GM23248 (cell line): ENCODE measurements around the gene KLHL3. TPM values are rescaled to one million over a fixed set of nuclear protein-coding genes. Genes with fewer than 3 reads are reported as not detected.
A peak's percentile ranks its signal among the peaks of the same experiment; 100 is the strongest.

Experiments
- DNase-seq: peaks from one replicate; pipeline ENCODE4 v3.0.0-alpha.2; 2015
- H2AFZ ChIP-seq: fragments of 200-600 bp; sonication (generic); 2 replicates; pipeline ENCODE4 v1.6.1; 2016; ENCODE audit warnings: antibody characterized with exemption
- H3F3A ChIP-seq: fragments of 200-600 bp; sonication (generic); 2 replicates; pipeline ENCODE4 v1.6.1; 2016; ENCODE audit warnings: mild to moderate bottlenecking, antibody characterized with exemption, mixed run types; ENCODE audit not compliant: insufficient read depth
- H3K27ac ChIP-seq: fragments of 200-600 bp; sonication (generic); 2 replicates; pipeline ENCODE4 v1.5.1; 2016; ENCODE audit warnings: mild to moderate bottlenecking
- H3K27me3 ChIP-seq: fragments of 200-600 bp; sonication (generic); replicated peaks from 2 replicates; pipeline ENCODE4 v1.6.1; 2016; ENCODE audit warnings: mild to moderate bottlenecking; ENCODE audit not compliant: insufficient read depth
- H3K36me3 ChIP-seq: fragments of 200-600 bp; sonication (generic); 2 replicates; pipeline ENCODE4 v1.6.1; 2016; ENCODE audit warnings: low read depth, mild to moderate bottlenecking
- H3K4me1 ChIP-seq: fragments of 200-600 bp; sonication (generic); 2 replicates; pipeline ENCODE4 v1.6.1; 2016; ENCODE audit warnings: mild to moderate bottlenecking; ENCODE audit not compliant: insufficient read depth
- H3K4me2 ChIP-seq: fragments of 200-600 bp; sonication (generic); one replicate; pipeline ENCODE4 v1.6.1; 2016; ENCODE audit warnings: mild to moderate bottlenecking; ENCODE audit not compliant: unreplicated experiment
- H3K4me3 ChIP-seq: fragments of 200-600 bp; sonication (generic); 2 replicates; pipeline ENCODE4 v1.5.1; 2016; ENCODE audit warnings: mild to moderate bottlenecking
- H3K79me2 ChIP-seq: fragments of 200-600 bp; sonication (generic); 2 replicates; pipeline ENCODE4 v1.6.1; 2016; ENCODE audit warnings: mild to moderate bottlenecking; ENCODE audit not compliant: insufficient read depth
- H3K9ac ChIP-seq: fragments of 200-600 bp; sonication (generic); 2 replicates; pipeline ENCODE4 v1.6.1; 2016; ENCODE audit warnings: mild to moderate bottlenecking
- H3K9me2 ChIP-seq: fragments of 200-600 bp; sonication (generic); 2 replicates; pipeline ENCODE4 v1.6.1; 2016; ENCODE audit warnings: mixed run types, mild to moderate bottlenecking, moderate library complexity; ENCODE audit not compliant: insufficient read depth
- H3K9me3 ChIP-seq: fragments of 200-600 bp; sonication (generic); one replicate; pipeline ENCODE4 v1.6.1; 2017; ENCODE audit warnings: low read depth
- H4K20me1 ChIP-seq: fragments of 200-600 bp; sonication (generic); 2 replicates; pipeline ENCODE4 v1.6.0; 2016; ENCODE audit not compliant: insufficient read depth
- EZH2 ChIP-seq: fragments of 200-600 bp; sonication (generic); IDR thresholded peaks from 2 replicates; pipeline ENCODE4 v1.6.1; 2018; ENCODE audit warnings: antibody characterized with exemption, mild to moderate bottlenecking; ENCODE audit not compliant: insufficient read depth, poor library complexity, severe bottlenecking
- EZH2phosphoT487 ChIP-seq: fragments of 200-600 bp; sonication (generic); IDR thresholded peaks from 2 replicates; pipeline ENCODE4 v1.6.1; 2018; ENCODE audit warnings: antibody characterized with exemption, moderate library complexity, mild to moderate bottlenecking, low read depth; ENCODE audit not compliant: insufficient read depth
- WGBS, 2 experiments: methylation state at CpG; one replicate each; pipeline ENCODE4 v1.1.6; 2015 to 2017; ENCODE audit warnings: low lambda C conversion rate in 2 of 2, low coverage in 1 of 2; ENCODE audit errors: missing lambda C conversion rate in 2 of 2; 5-methylcytosine and 5-hydroxymethylcytosine counted together
- in situ Hi-C: fragments of 300-500 bp; cut with MboI; formaldehyde crosslinking; loops from 2 replicates; pipeline ENCODE4 v1.15.0; 2020
- polyA plus RNA-seq: library from polyadenylated mRNA; unstranded; fragments of >200 nt; fragmentation: Nextera tagmentation; extraction: Ambion mirVana; gene quantifications from 2 replicates; pipeline ENCODE4 v1.2.1, GENCODE V29; 2016
- total RNA-seq: library from RNA; depleted of rRNA; stranded (reverse); fragments of >200 nt; shearing (Covaris generic); gene quantifications from 2 replicates; pipeline ENCODE4 v1.2.3, GENCODE V29; 2014

Gene KLHL3
- total and polyA plus RNA-seq, 2 experiments from 2014 or later, result 1.1 to 1.3 TPM

GRCh38 chr5:137743031-137743640 is 7.2 kb upstream of the KLHL3 start:
- Histone ChIP-seq H3K9ac (no peak overlapping the region), H3F3A (peaks cover 6% of the 10 kb centered on the region), H3K27ac (no peak overlapping the region), H3K9me2 (no peaks in the 10 kb centered on the region), H3K27me3 (no peaks in the 10 kb centered on the region), H2AFZ (no peak overlapping the region), H3K4me3 (no peak overlapping the region), H3K4me2 (no peak overlapping the region), H3K4me1 (no peaks in the 10 kb centered on the region), H3K36me3 (no peaks in the 10 kb centered on the region), H4K20me1 (no peaks in the 10 kb centered on the region), H3K79me2 (no peaks in the 10 kb centered on the region), H3K9me3 (no peaks in the 10 kb centered on the region)
- in situ Hi-C loops, result loop anchor here (25.0 kb wide), 2 partner anchors 106 to 406 kb away; no protein-coding TSS in a partner anchor
- 68 to 72% methylated on average over 4 of the region's 4 CpGs for WGBS, 2 experiments
- TF ChIP-seq EZH2, result no peak
- TF ChIP-seq EZH2phosphoT487, result no peak
- peak; percentile 84 for DNase-seq

- no peaks in the 10 kb centered on the region for H4K20me1 ChIP-seq
- H3K27me3 ChIP-seq, result no peaks in the 10 kb centered on the region
- H3K4me3 ChIP-seq, result no peak overlapping the region
- WGBS, 2 experiments, result 74 to 76% methylated on average over 8 of the region's 8 CpGs
- H2AFZ ChIP-seq, result no peak overlapping the region
- no peaks in the 10 kb centered on the region for H3K9me3 ChIP-seq
- H3K27ac ChIP-seq, result no peak overlapping the region
- in situ Hi-C loops, result loop anchor here (25.0 kb wide), 2 partner anchors 104 to 404 kb away; no protein-coding TSS in a partner anchor
- H3K4me2 ChIP-seq, result no peak overlapping the region
- no peak for DNase-seq
- H3K79me2 ChIP-seq, result no peaks in the 10 kb centered on the region
- no peaks in the 10 kb centered on the region for H3K9me2 ChIP-seq
- TF ChIP-seq EZH2 (no peak), EZH2phosphoT487 (no peak)
- 0 out of 2 replicates have a peak, but pooled peaks cover 5% of the 10 kb centered on the region for H3F3A ChIP-seq
- H3K4me1 ChIP-seq, result no peaks in the 10 kb centered on the region
- H3K36me3 ChIP-seq, result no peaks in the 10 kb centered on the region
- no peak overlapping the region for H3K9ac ChIP-seq
Measured at GRCh38 chr5:137741718-137742117, 5.8 kb upstream of the KLHL3 start.

- 71 to 75% methylated on average over 4 of the region's 4 CpGs for WGBS, 2 experiments
Measured at GRCh38 chr5:137739737-137740136, 3.8 kb upstream of the KLHL3 start.

GRCh38 chr5:137738947-137739346 is 3.1 kb upstream of the KLHL3 start:
- Histone ChIP-seq H4K20me1 (no peaks in the 10 kb centered on the region), H3K9me2 (no peaks in the 10 kb centered on the region), H3K4me3 (no peak overlapping the region), H3F3A (peaks cover 15% of the 10 kb centered on the region), H3K9ac (no peak overlapping the region), H3K27me3 (no peaks in the 10 kb centered on the region), H3K4me1 (peaks cover 11% of the 10 kb centered on the region; the same call in 1 of the 2 replicates), H3K36me3 (no peaks in the 10 kb centered on the region), H3K27ac (no peak overlapping the region), H2AFZ (no peak overlapping the region), H3K9me3 (no peaks in the 10 kb centered on the region), H3K4me2 (no peak overlapping the region), H3K79me2 (no peaks in the 10 kb centered on the region)
- DNase-seq, result no peak
- TF ChIP-seq EZH2phosphoT487, result no peak
- no peak for TF ChIP-seq EZH2
- 70 to 75% methylated on average over 3 of the region's 3 CpGs for WGBS, 2 experiments
- in situ Hi-C loops, result loop anchor here (25.0 kb wide), 2 partner anchors 102 to 402 kb away; no protein-coding TSS in a partner anchor

More at GRCh38 chr5:137739737-137740136, 3.8 kb upstream of the KLHL3 start:
- Histone ChIP-seq H3K79me2 (no peaks in the 10 kb centered on the region), H3K4me2 (no peak overlapping the region), H2AFZ (no peak overlapping the region), H3K4me3 (no peak overlapping the region), H3K9me3 (no peaks in the 10 kb centered on the region), H3K27me3 (no peaks in the 10 kb centered on the region), H3K27ac (no peak overlapping the region), H3K9me2 (no peaks in the 10 kb centered on the region), H3F3A (peaks cover 8% of the 10 kb centered on the region), H4K20me1 (no peaks in the 10 kb centered on the region), H3K36me3 (no peaks in the 10 kb centered on the region), H3K4me1 (peaks cover 11% of the 10 kb centered on the region; the same call in 1 of the 2 replicates), H3K9ac (no peak overlapping the region)
- no peak for DNase-seq
- TF ChIP-seq EZH2phosphoT487, result no peak
- in situ Hi-C loops, result loop anchor here (25.0 kb wide), 2 partner anchors 102 to 402 kb away; no protein-coding TSS in a partner anchor
